Activated CD4-positive, alpha-beta T cell treated with anti-CD3 and anti-CD28 coated beads for 36 hours (primary cell): ENCODE results near the gene HEXIM2. TPM values are rescaled to one million over a fixed set of nuclear protein-coding genes. Genes with fewer than 3 reads are reported as not detected.
A peak's percentile ranks its signal among the peaks of the same experiment; 100 is the strongest.

Experiments
- ATAC-seq: fragments of 200-7000 bp; cut with Tn5 transposase; one replicate; pipeline ENCODE4 v1.10.0; 2021; ENCODE audit warnings: mild to moderate bottlenecking, moderate library complexity
- CTCF ChIA-PET: fragments of 350-600 bp; sonication (Branson Sonifier 250); formaldehyde crosslinking; loops from one replicate; lab custom pipeline; 2021; ENCODE audit warnings: antibody characterized with exemption; lab: Charles Lee
- POLR2A ChIA-PET: fragments of 350-600 bp; sonication (Branson Sonifier 250); formaldehyde crosslinking; loops from one replicate; lab custom pipeline; 2021; ENCODE audit warnings: antibody characterized with exemption, inconsistent platforms; lab: Charles Lee
- DNase-seq: peaks from one replicate; pipeline ENCODE4 v3.0.0-alpha.2; 2020
- H3K27ac Mint-ChIP-seq: one replicate; pipeline ENCODE4 v1.8.0; 2021; ENCODE audit warnings: mixed read lengths
- H3K27me3 Mint-ChIP-seq: one replicate; pipeline ENCODE4 v1.8.0; 2021; ENCODE audit warnings: mixed read lengths
- H3K36me3 Mint-ChIP-seq: one replicate; pipeline ENCODE4 v1.8.0; 2021; ENCODE audit warnings: low read depth, mixed read lengths
- H3K4me1 Mint-ChIP-seq: one replicate; pipeline ENCODE4 v1.8.0; 2021; ENCODE audit warnings: mixed read lengths
- H3K4me3 Mint-ChIP-seq: one replicate; pipeline ENCODE4 v1.8.0; 2021; ENCODE audit warnings: mild to moderate bottlenecking, moderate library complexity, mixed read lengths
- H3K9me3 Mint-ChIP-seq: one replicate; pipeline ENCODE4 v1.8.0; 2021; ENCODE audit warnings: low read depth, mixed read lengths
- intact Hi-C, 2 experiments: fragments of 100-400 bp; cut with DNase I in 1 of 2; cut with micrococcal nuclease in 1 of 2; formaldehyde crosslinking; loops; one replicate each; pipeline versions ENCODE4 v1.14.2 to v1.15.1; 2022 to 2024; cut with DNase I, micrococcal nuclease
- total RNA-seq, 2 experiments: library from RNA; stranded (reverse); gene quantifications; one replicate each; pipeline ENCODE4 v1.2.3, GENCODE V29; 2021

The HEXIM2 gene
- 1 to 10 TPM; 3.9 to 4.6 TPM for total RNA-seq

GRCh38 chr17:45161288-45162024, at the start of gene HEXIM2:
HEXIM2 (plus strand) TSS chr17:45161875; CDS start chr17:45162794, 919 bp downstream.
- H3K4me1 Mint-ChIP-seq, result peaks cover 24% of the 10 kb centered on the region
- H3K4me3 Mint-ChIP-seq, result peak within 1 kb of the TSS; percentile 96
- ChIA-PET POLR2A (interaction anchor here (0.7 to 5.8 kb wide), 11 partner anchors 10 to 151 kb away, joined by 3 to 247 read pairs (median 6); partner anchors contain the start of genes ACBD4, HEXIM1 and NMT1), CTCF (interaction anchor here (0.7 to 9.5 kb wide), 10 partner anchors 11 to 223 kb away, joined by 3 to 139 read pairs (median 6); partner anchors contain the start of genes ACBD4, HEXIM1 and MAP3K14)
- peaks cover 25% of the 10 kb centered on the region for H3K36me3 Mint-ChIP-seq
- H3K27ac Mint-ChIP-seq, result peak within 1 kb of the TSS; percentile 96
- intact Hi-C loops, result loop anchor here (1.0 to 5.0 kb wide), 13 partner anchors 11 to 1031 kb away; partner anchors contain the start of genes ACBD4 (in 2 of the 2), HEXIM1 (in 2 of the 2), NMT1 (in 2 of the 2) and DCAKD (in 1 of the 2)
- DNase-seq (peak; percentile 97), ATAC-seq (peak; percentile 97)
- H3K27me3 Mint-ChIP-seq, result no peaks in the 10 kb centered on the region
- H3K9me3 Mint-ChIP-seq, result no peaks in the 10 kb centered on the region

- Mint-ChIP-seq H3K9me3 (no peaks in the 10 kb centered on the region), H3K4me3 (no peak overlapping the region), H3K27ac (no peak overlapping the region), H3K4me1 (no peaks in the 10 kb centered on the region), H3K36me3 (peaks cover 2% of the 10 kb centered on the region), H3K27me3 (no peaks in the 10 kb centered on the region)
- CTCF ChIA-PET, result interaction anchor here (0.6 kb wide), 1 partner anchor 279 kb away, joined by 3 read pairs; no protein-coding TSS in a partner anchor
- intact Hi-C loops, result no loop called here
- POLR2A ChIA-PET, result no interaction called here
- ATAC-seq (no peak), DNase-seq (no peak)
Observed at GRCh38 chr17:45112559-45113423, 48.9 kb upstream of the HEXIM2 start.

- ChIA-PET CTCF (no interaction called here), POLR2A (no interaction called here)
- Mint-ChIP-seq H3K9me3 (no peaks in the 10 kb centered on the region), H3K27ac (no peak overlapping the region), H3K4me1 (no peaks in the 10 kb centered on the region), H3K36me3 (no peaks in the 10 kb centered on the region), H3K27me3 (no peaks in the 10 kb centered on the region), H3K4me3 (no peak overlapping the region)
- intact Hi-C loops, result no loop called here
- DNase-seq (no peak), ATAC-seq (no peak)
Observed at GRCh38 chr17:45113424-45113754, 48.3 kb upstream of the HEXIM2 start.

- no peak for DNase-seq
- intact Hi-C loops, result no loop called here
- POLR2A ChIA-PET, result no interaction called here
- ATAC-seq, result no peak
- Mint-ChIP-seq H3K4me3 (no peak overlapping the region), H3K27me3 (no peaks in the 10 kb centered on the region), H3K27ac (no peak overlapping the region), H3K36me3 (no peaks in the 10 kb centered on the region), H3K4me1 (no peaks in the 10 kb centered on the region), H3K9me3 (no peaks in the 10 kb centered on the region)
- CTCF ChIA-PET, result interaction anchor here (1.2 to 1.4 kb wide), 2 partner anchors 15 to 21 kb away, joined by 4 to 5 read pairs; partner anchors contain the start of gene ACBD4
Observed at GRCh38 chr17:45114117-45114932, 47.4 kb upstream of the HEXIM2 start.

- DNase-seq (no peak), ATAC-seq (no peak)
- Mint-ChIP-seq H3K4me3 (no peak overlapping the region), H3K27me3 (no peaks in the 10 kb centered on the region), H3K36me3 (no peaks in the 10 kb centered on the region), H3K9me3 (no peaks in the 10 kb centered on the region), H3K27ac (no peak overlapping the region), H3K4me1 (no peaks in the 10 kb centered on the region)
- ChIA-PET CTCF (interaction anchor here (0.8 to 1.4 kb wide), 4 partner anchors 16 to 87 kb away, joined by 4 to 5 read pairs (median 4); partner anchors contain the start of gene ACBD4), POLR2A (interaction anchor here (0.6 to 0.8 kb wide), 2 partner anchors 18 to 255 kb away, joined by 3 to 5 read pairs; no protein-coding TSS in a partner anchor)
- intact Hi-C loops, result no loop called here
Observed at GRCh38 chr17:45115015-45115625, 46.6 kb upstream of the HEXIM2 start.

GRCh38 chr17:45115871-45116270, 45.8 kb upstream of the HEXIM2 start:
- intact Hi-C loops, result no loop called here
- Mint-ChIP-seq H3K27me3 (no peaks in the 10 kb centered on the region), H3K4me1 (no peaks in the 10 kb centered on the region), H3K4me3 (no peak overlapping the region), H3K27ac (no peak overlapping the region), H3K36me3 (no peaks in the 10 kb centered on the region), H3K9me3 (no peaks in the 10 kb centered on the region)
- DNase-seq (no peak), ATAC-seq (no peak)
- POLR2A ChIA-PET, result interaction anchor here (0.6 to 0.8 kb wide), 2 partner anchors 19 to 254 kb away, joined by 3 to 5 read pairs; no protein-coding TSS in a partner anchor
- CTCF ChIA-PET, result interaction anchor here (0.9 kb wide), 1 partner anchor 86 kb away, joined by 4 read pairs; no protein-coding TSS in a partner anchor

- ChIA-PET CTCF (interaction anchor here (1.0 kb wide), 1 partner anchor 16 kb away, joined by 3 read pairs; no protein-coding TSS in a partner anchor), POLR2A (no interaction called here)
- Mint-ChIP-seq H3K36me3 (no peaks in the 10 kb centered on the region), H3K4me3 (no peak overlapping the region), H3K9me3 (no peaks in the 10 kb centered on the region), H3K4me1 (no peaks in the 10 kb centered on the region), H3K27ac (no peak overlapping the region), H3K27me3 (peaks cover 2% of the 10 kb centered on the region)
- intact Hi-C loops, result no loop called here
- ATAC-seq (no peak), DNase-seq (no peak)
Observed at GRCh38 chr17:45116434-45117016, 45.1 kb upstream of the HEXIM2 start.

- ChIA-PET POLR2A (interaction anchor here (0.7 kb wide), 1 partner anchor 56 kb away, joined by 3 read pairs; no protein-coding TSS in a partner anchor), CTCF (interaction anchor here (0.6 to 1.2 kb wide), 4 partner anchors 16 to 297 kb away, joined by 3 read pairs; no protein-coding TSS in a partner anchor)
Observed at GRCh38 chr17:45117334-45117733, 44.3 kb upstream of the HEXIM2 start.

GRCh38 chr17:45117848-45118646, 43.6 kb upstream of the HEXIM2 start:
- no peak overlapping the region for H3K27ac Mint-ChIP-seq
- ATAC-seq (no peak), DNase-seq (no peak)
- H3K4me3 Mint-ChIP-seq, result no peak overlapping the region
- ChIA-PET CTCF (interaction anchor here (0.5 to 1.5 kb wide), 6 partner anchors 11 to 97 kb away, joined by 3 to 4 read pairs (median 3); no protein-coding TSS in a partner anchor), POLR2A (interaction anchor here (0.7 kb wide), 1 partner anchor 56 kb away, joined by 3 read pairs; no protein-coding TSS in a partner anchor)
- H3K4me1 Mint-ChIP-seq, result no peaks in the 10 kb centered on the region
- intact Hi-C loops, result no loop called here
- no peaks in the 10 kb centered on the region for H3K9me3 Mint-ChIP-seq
- peaks cover 4% of the 10 kb centered on the region for H3K27me3 Mint-ChIP-seq
- no peaks in the 10 kb centered on the region for H3K36me3 Mint-ChIP-seq

More at GRCh38 chr17:45117334-45117733, 44.3 kb upstream of the HEXIM2 start:
- no peak for DNase-seq
- Mint-ChIP-seq H3K9me3 (no peaks in the 10 kb centered on the region), H3K4me1 (no peaks in the 10 kb centered on the region), H3K27ac (no peak overlapping the region), H3K4me3 (no peak overlapping the region), H3K27me3 (peaks cover 4% of the 10 kb centered on the region), H3K36me3 (no peaks in the 10 kb centered on the region)
- ATAC-seq, result no peak
- intact Hi-C loops, result no loop called here
